Measurements from ENCODE around the gene CADM4.

GRCh38 chr19:43582495-43582894, 57.2 kb downstream of the CADM4 start:
- no peak for TF ChIP-seq CTCF (IDR thresholded peaks at IDR 0.05)
- no peak for TF ChIP-seq RCOR1 (IDR thresholded peaks at IDR 0.05; ENCODE audit: low read length)
- TF ChIP-seq POLR2AphosphoS5 (IDR thresholded peaks at IDR 0.05; ENCODE audit: low read depth, low read length): no peak
- no peak for TF ChIP-seq TCF12 (IDR thresholded peaks at IDR 0.05)
- TF ChIP-seq GATA2 (CRISPR knock-in tag; IDR thresholded peaks at IDR 0.05): no peak
- TF ChIP-seq EZH2phosphoT487 (IDR thresholded peaks at IDR 0.05; ENCODE audit: borderline replicate concordance, low read depth): no peak
- no peak for TF ChIP-seq FOSL2 (IDR thresholded peaks at IDR 0.05; ENCODE audit: borderline replicate concordance, low read depth)
- TF ChIP-seq SIN3A (IDR thresholded peaks at IDR 0.05; ENCODE audit: borderline replicate concordance, low read depth, low read length): no peak
- TF ChIP-seq TEAD4 (IDR thresholded peaks at IDR 0.05; ENCODE audit: borderline replicate concordance, insufficient read depth): no peak
- TF ChIP-seq EP300 (IDR thresholded peaks at IDR 0.05; ENCODE audit: borderline replicate concordance in 1 of 2, low read depth in 1 of 2, low read length in 1 of 2): no peak
